NCI-H2029 (cell line): ENCODE data around the gene AVEN.
"Not testable (repeated sequence)": the region's sequence is repeated elsewhere in the genome, so short reads cannot be mapped to it uniquely, and the experiment has no call there.

ENCODE experiments used
- DNase-seq: peaks from one replicate; lab custom pipeline; 2025; lab: John Stamatoyannopoulos, UW

AVEN gene

GRCh38 chr15:33852094-33852493, 186.9 kb downstream of the AVEN start:
- no peak for DNase-seq

- DNase-seq, result no peak
Measured at GRCh38 chr15:33851079-33851478, 187.9 kb downstream of the AVEN start.

- DNase-seq, result no peak
Measured at GRCh38 chr15:33848011-33848410, 191.0 kb downstream of the AVEN start.

GRCh38 chr15:33846862-33847261, 192.1 kb downstream of the AVEN start:
- DNase-seq, result no peak

GRCh38 chr15:33846142-33846541, 192.9 kb downstream of the AVEN start:
- DNase-seq, result no peak

GRCh38 chr15:33844597-33844996, 194.4 kb downstream of the AVEN start:
- DNase-seq, result no peak

GRCh38 chr15:33844186-33844585, 194.8 kb downstream of the AVEN start:
- DNase-seq, result no peak

GRCh38 chr15:33840615-33841014, 198.4 kb downstream of the AVEN start:
- DNase-seq, result no peak

GRCh38 chr15:33839540-33839939, 199.5 kb downstream of the AVEN start:
- no peak for DNase-seq

GRCh38 chr15:33837294-33837693, 201.7 kb downstream of the AVEN start:
- DNase-seq, result no peak

- no peak for DNase-seq
Measured at GRCh38 chr15:33834892-33835743, 203.9 kb downstream of the AVEN start.

GRCh38 chr15:33831646-33832045, 207.4 kb downstream of the AVEN start:
- no peak for DNase-seq

- DNase-seq, result no peak
Measured at GRCh38 chr15:33830351-33830750, 208.7 kb downstream of the AVEN start.

- DNase-seq, result no peak
Measured at GRCh38 chr15:33826201-33826600, 212.8 kb downstream of the AVEN start.

- no peak for DNase-seq
Measured at GRCh38 chr15:33825453-33825852, 213.6 kb downstream of the AVEN start.

GRCh38 chr15:33823119-33823518, 215.9 kb downstream of the AVEN start:
- no peak for DNase-seq

GRCh38 chr15:33822479-33822878, 216.5 kb downstream of the AVEN start:
- no peak for DNase-seq

GRCh38 chr15:33819499-33819898, 219.5 kb downstream of the AVEN start:
- DNase-seq, result not testable (repeated sequence)
